ENCODE data around the gene ADAM22. TPM values are rescaled to one million over a fixed set of nuclear protein-coding genes. Genes with fewer than 3 reads are reported as not detected.

The ADAM22 gene
- total and polyA plus RNA-seq, 2 of the 4 experiments (the other 2 are of a cell fraction) = 0.03 to 0.18 TPM

- Histone ChIP-seq H2AK9ac (replicated peaks; ENCODE audit: low read depth, low read length, poor library complexity) (no peak overlapping the region), H4K91ac (ENCODE audit: insufficient read depth, low read depth, low read length) (no peak overlapping the region), H3K9ac (ENCODE audit: low read depth, low read length) (no peak overlapping the region), H3K79me1 (ENCODE audit: low read depth in 1 of 2, low read length in 2 of 2) (no peaks in the 10 kb centered on the region), H4K5ac (ENCODE audit: low read depth, low read length) (no peak overlapping the region), H3K4me3 (ENCODE audit: insufficient read depth, low read depth, low read length) (no peak overlapping the region), H3K4me1 (ENCODE audit: control insufficient read depth, insufficient read depth, low read length) (no peaks in the 10 kb centered on the region), H4K8ac (ENCODE audit: low read depth in 2 of 2, low read length in 2 of 2) (no peak overlapping the region), H3K18ac (ENCODE audit: low read depth, low read length) (no peak overlapping the region), H2BK15ac (ENCODE audit: low read depth, low read length) (no peak overlapping the region), H2AK5ac (ENCODE audit: low read depth, low read length) (no peak overlapping the region), H3K23ac (ENCODE audit: low read depth, low read length) (no peak overlapping the region), H3K36me3 (ENCODE audit: control insufficient read depth, insufficient read depth, low read length) (no peaks in the 10 kb centered on the region), H3K4ac (ENCODE audit: low read depth, low read length) (no peak overlapping the region), H2AFZ (replicated peaks; ENCODE audit: low read length, poor library complexity) (no peak overlapping the region), H3K56ac (ENCODE audit: extremely low read depth, insufficient read depth, low read length) (no peak overlapping the region), H4K20me1 (ENCODE audit: insufficient read depth, low read length) (no peaks in the 10 kb centered on the region), H3K4me2 (ENCODE audit: low read depth, low read length) (no peak overlapping the region), H2BK120ac (ENCODE audit: low read depth, low read length) (no peak overlapping the region), H3K27me3 (ENCODE audit: control insufficient read depth, insufficient read depth, low read length) (no peaks in the 10 kb centered on the region), H3K14ac (replicated peaks; ENCODE audit: low read depth, low read length) (no peak overlapping the region), H2BK5ac (ENCODE audit: low read depth, low read length, poor library complexity, severe bottlenecking) (no peak overlapping the region), H3K9me3 (ENCODE audit: control insufficient read depth, insufficient read depth, low read length) (no peaks in the 10 kb centered on the region), H2BK20ac (ENCODE audit: low read depth, low read length) (no peak overlapping the region), H3K9me1 (ENCODE audit: insufficient read depth, low read length) (no peaks in the 10 kb centered on the region), H3K27ac (ENCODE audit: insufficient read depth, low read length) (no peak overlapping the region)
- TF ChIP-seq MXI1 (IDR thresholded peaks at IDR 0.05; ENCODE audit: borderline replicate concordance, low read depth, low read length) (no peak), POLR2A (IDR thresholded peaks at IDR 0.05; ENCODE audit: low read depth, low read length) (no peak), CHD1 (IDR thresholded peaks at IDR 0.05; ENCODE audit: low read depth, low read length) (no peak), BHLHE40 (IDR thresholded peaks at IDR 0.05; ENCODE audit: low read depth, low read length) (no peak), NFE2L2 (IDR thresholded peaks at IDR 0.05; ENCODE audit: low read depth, low read length) (no peak)
- TF ChIP-seq, protein P1, sequence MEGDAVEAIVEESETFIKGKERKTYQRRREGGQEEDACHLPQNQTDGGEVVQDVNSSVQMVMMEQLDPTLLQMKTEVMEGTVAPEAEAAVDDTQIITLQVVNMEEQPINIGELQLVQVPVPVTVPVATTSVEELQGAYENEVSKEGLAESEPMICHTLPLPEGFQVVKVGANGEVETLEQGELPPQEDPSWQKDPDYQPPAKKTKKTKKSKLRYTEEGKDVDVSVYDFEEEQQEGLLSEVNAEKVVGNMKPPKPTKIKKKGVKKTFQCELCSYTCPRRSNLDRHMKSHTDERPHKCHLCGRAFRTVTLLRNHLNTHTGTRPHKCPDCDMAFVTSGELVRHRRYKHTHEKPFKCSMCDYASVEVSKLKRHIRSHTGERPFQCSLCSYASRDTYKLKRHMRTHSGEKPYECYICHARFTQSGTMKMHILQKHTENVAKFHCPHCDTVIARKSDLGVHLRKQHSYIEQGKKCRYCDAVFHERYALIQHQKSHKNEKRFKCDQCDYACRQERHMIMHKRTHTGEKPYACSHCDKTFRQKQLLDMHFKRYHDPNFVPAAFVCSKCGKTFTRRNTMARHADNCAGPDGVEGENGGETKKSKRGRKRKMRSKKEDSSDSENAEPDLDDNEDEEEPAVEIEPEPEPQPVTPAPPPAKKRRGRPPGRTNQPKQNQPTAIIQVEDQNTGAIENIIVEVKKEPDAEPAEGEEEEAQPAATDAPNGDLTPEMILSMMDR (conservative IDR thresholded peaks at IDR 0.05; ENCODE audit: low read depth, low read length) = no peak
- ChIA-PET POLR2A (ENCODE audit: unreplicated experiment) (no interaction called here), CTCF (no interaction called here)
- no peak for DNase-seq
- dilution Hi-C loops (cut with HindIII; ENCODE audit: low sequenced_read_pairs, unreplicated experiment) = no loop called here
- BruUV-seq (replicated peaks) = no TSS peak
- intact Hi-C loops (cut with micrococcal nuclease) = loop anchor here (10.0 kb wide), 1 partner anchor 56 kb away; no protein-coding TSS in a partner anchor
- WGBS, 2 experiments (ENCODE audit: extremely low coverage in 2 of 2, insufficient read length in 1 of 2) = 72% methylated on average over 2 of the region's 7 CpGs; no CpG with 5 or more reads in 1 of the 2 experiments
- no peak for ATAC-seq (ENCODE audit: low read depth)
- in situ Hi-C loops (cut with MboI; ENCODE audit: low sequenced_read_pairs) = no loop called here
Observed at GRCh38 chr7:88151119-88151790, 217.2 kb downstream of the ADAM22 start.

All from IMR-90 (cell line).